ENCODE results near the gene PIGN. TPM values are rescaled to one million over a fixed set of nuclear protein-coding genes. Genes with fewer than 3 reads are reported as not detected.
A peak's percentile ranks its signal among the peaks of the same experiment; 100 is the strongest.

Gene PIGN
- 10 to 100 TPM; 15.9 to 18.9 (median 17.1) TPM for total RNA-seq

- peaks cover 13% of the 10 kb centered on the region for H3K36me3 Mint-ChIP-seq (ENCODE audit: insufficient read depth)
- DNase-seq = peak; percentile 91
- H3K4me3 Mint-ChIP-seq = peak within 1 kb of the TSS; percentile 97
- ATAC-seq = peak; percentile 92 to 94
- H3K27me3 Mint-ChIP-seq (ENCODE audit: low read depth) = no peaks in the 10 kb centered on the region
- no peaks in the 10 kb centered on the region for H3K9me3 Mint-ChIP-seq
- H3K4me1 Mint-ChIP-seq (ENCODE audit: low read depth) = peaks cover 52% of the 10 kb centered on the region
Measured at GRCh38 chr18:62186774-62187542, at the start of gene PIGN, which contains the start of gene RELCH. TSS of gene PIGN (minus strand) at chr18:62187056. CDS start at chr18:62161353, 25,703 bp downstream. TSS of gene RELCH (plus strand) at chr18:62187255. CDS start at chr18:62187506, 251 bp downstream.

- H3K4me1 Mint-ChIP-seq (ENCODE audit: low read depth) = peaks cover 16% of the 10 kb centered on the region
- peaks cover 29% of the 10 kb centered on the region for H3K36me3 Mint-ChIP-seq (ENCODE audit: insufficient read depth)
- no peaks in the 10 kb centered on the region for H3K9me3 Mint-ChIP-seq
- H3K27me3 Mint-ChIP-seq (ENCODE audit: low read depth) = no peaks in the 10 kb centered on the region
- no peak for ATAC-seq
- DNase-seq = no peak
- no peak overlapping the region for H3K4me3 Mint-ChIP-seq
Measured at GRCh38 chr18:62236252-62236651, 49.4 kb upstream of the PIGN start.

GRCh38 chr18:62226047-62226446, 39.2 kb upstream of the PIGN start:
- no peak for DNase-seq
- H3K36me3 Mint-ChIP-seq (ENCODE audit: insufficient read depth) = peaks cover 46% of the 10 kb centered on the region
- peaks cover 2% of the 10 kb centered on the region for H3K4me1 Mint-ChIP-seq (ENCODE audit: low read depth)
- H3K27me3 Mint-ChIP-seq (ENCODE audit: low read depth) = no peaks in the 10 kb centered on the region
- no peak overlapping the region for H3K4me3 Mint-ChIP-seq
- ATAC-seq = no peak
- peaks cover 4% of the 10 kb centered on the region for H3K9me3 Mint-ChIP-seq

- DNase-seq (no peak), ATAC-seq (no peak)
- H3K27me3 Mint-ChIP-seq (ENCODE audit: low read depth) = no peaks in the 10 kb centered on the region
- H3K4me3 Mint-ChIP-seq = no peak overlapping the region
- peaks cover 2% of the 10 kb centered on the region for H3K4me1 Mint-ChIP-seq (ENCODE audit: low read depth)
- H3K36me3 Mint-ChIP-seq (ENCODE audit: insufficient read depth) = peaks cover 38% of the 10 kb centered on the region
- peaks cover 4% of the 10 kb centered on the region for H3K9me3 Mint-ChIP-seq
Measured at GRCh38 chr18:62224229-62224628, 37.4 kb upstream of the PIGN start.

GRCh38 chr18:62214790-62215189, 27.9 kb upstream of the PIGN start:
- DNase-seq (no peak), ATAC-seq (no peak)
- no peak overlapping the region for H3K4me3 Mint-ChIP-seq
- no peaks in the 10 kb centered on the region for H3K27me3 Mint-ChIP-seq (ENCODE audit: low read depth)
- H3K36me3 Mint-ChIP-seq (ENCODE audit: insufficient read depth) = peaks cover 37% of the 10 kb centered on the region
- peaks cover 32% of the 10 kb centered on the region for H3K4me1 Mint-ChIP-seq (ENCODE audit: low read depth)
- no peaks in the 10 kb centered on the region for H3K9me3 Mint-ChIP-seq

GRCh38 chr18:62211325-62211828, 24.5 kb upstream of the PIGN start:
- ATAC-seq (no peak), DNase-seq (no peak)
- Mint-ChIP-seq H3K4me3 (no peak overlapping the region), H3K4me1 (ENCODE audit: low read depth) (peaks cover 39% of the 10 kb centered on the region), H3K27me3 (ENCODE audit: low read depth) (no peaks in the 10 kb centered on the region), H3K9me3 (no peaks in the 10 kb centered on the region), H3K36me3 (ENCODE audit: insufficient read depth) (peaks cover 25% of the 10 kb centered on the region)

GRCh38 chr18:62210138-62210537, 23.3 kb upstream of the PIGN start:
- H3K4me3 Mint-ChIP-seq = no peak overlapping the region
- H3K27me3 Mint-ChIP-seq (ENCODE audit: low read depth) = no peaks in the 10 kb centered on the region
- peaks cover 22% of the 10 kb centered on the region for H3K36me3 Mint-ChIP-seq (ENCODE audit: insufficient read depth)
- ATAC-seq = no peak
- H3K4me1 Mint-ChIP-seq (ENCODE audit: low read depth) = peaks cover 38% of the 10 kb centered on the region
- no peak for DNase-seq
- H3K9me3 Mint-ChIP-seq = no peaks in the 10 kb centered on the region

GRCh38 chr18:62209046-62209445, 22.2 kb upstream of the PIGN start:
- ATAC-seq (no peak), DNase-seq (no peak)
- peaks cover 15% of the 10 kb centered on the region for H3K36me3 Mint-ChIP-seq (ENCODE audit: insufficient read depth)
- no peak overlapping the region for H3K4me3 Mint-ChIP-seq
- no peaks in the 10 kb centered on the region for H3K9me3 Mint-ChIP-seq
- no peaks in the 10 kb centered on the region for H3K27me3 Mint-ChIP-seq (ENCODE audit: low read depth)
- peaks cover 43% of the 10 kb centered on the region for H3K4me1 Mint-ChIP-seq (ENCODE audit: low read depth)

- ATAC-seq = no peak
- no peak for DNase-seq
- Mint-ChIP-seq H3K4me3 (no peak overlapping the region), H3K4me1 (ENCODE audit: low read depth) (peaks cover 44% of the 10 kb centered on the region), H3K36me3 (ENCODE audit: insufficient read depth) (peaks cover 7% of the 10 kb centered on the region), H3K27me3 (ENCODE audit: low read depth) (no peaks in the 10 kb centered on the region), H3K9me3 (no peaks in the 10 kb centered on the region)
Measured at GRCh38 chr18:62206593-62206992, 19.7 kb upstream of the PIGN start.

GRCh38 chr18:62205824-62206223, 19.0 kb upstream of the PIGN start:
- no peak for ATAC-seq
- Mint-ChIP-seq H3K36me3 (ENCODE audit: insufficient read depth) (peaks cover 7% of the 10 kb centered on the region), H3K4me1 (ENCODE audit: low read depth) (peaks cover 44% of the 10 kb centered on the region), H3K9me3 (no peaks in the 10 kb centered on the region), H3K27me3 (ENCODE audit: low read depth) (no peaks in the 10 kb centered on the region), H3K4me3 (no peak overlapping the region)
- no peak for DNase-seq

GRCh38 chr18:62201870-62202269, 15.0 kb upstream of the PIGN start:
- H3K4me3 Mint-ChIP-seq = no peak overlapping the region
- no peak for ATAC-seq
- no peaks in the 10 kb centered on the region for H3K36me3 Mint-ChIP-seq (ENCODE audit: insufficient read depth)
- H3K9me3 Mint-ChIP-seq = no peaks in the 10 kb centered on the region
- peaks cover 39% of the 10 kb centered on the region for H3K4me1 Mint-ChIP-seq (ENCODE audit: low read depth)
- no peaks in the 10 kb centered on the region for H3K27me3 Mint-ChIP-seq (ENCODE audit: low read depth)
- no peak for DNase-seq

- DNase-seq (no peak), ATAC-seq (no peak)
- no peak overlapping the region for H3K4me3 Mint-ChIP-seq
- H3K27me3 Mint-ChIP-seq (ENCODE audit: low read depth) = no peaks in the 10 kb centered on the region
- no peaks in the 10 kb centered on the region for H3K9me3 Mint-ChIP-seq
- peaks cover 50% of the 10 kb centered on the region for H3K4me1 Mint-ChIP-seq (ENCODE audit: low read depth)
- no peaks in the 10 kb centered on the region for H3K36me3 Mint-ChIP-seq (ENCODE audit: insufficient read depth)
Measured at GRCh38 chr18:62200121-62200914, 13.5 kb upstream of the PIGN start.

- no peak overlapping the region for H3K4me3 Mint-ChIP-seq
- peaks cover 51% of the 10 kb centered on the region for H3K4me1 Mint-ChIP-seq (ENCODE audit: low read depth)
- no peak for DNase-seq
- no peak for ATAC-seq
- H3K36me3 Mint-ChIP-seq (ENCODE audit: insufficient read depth) = no peaks in the 10 kb centered on the region
- H3K27me3 Mint-ChIP-seq (ENCODE audit: low read depth) = no peaks in the 10 kb centered on the region
- no peaks in the 10 kb centered on the region for H3K9me3 Mint-ChIP-seq
Measured at GRCh38 chr18:62199629-62200028, 12.8 kb upstream of the PIGN start.

- peaks cover 57% of the 10 kb centered on the region for H3K4me1 Mint-ChIP-seq (ENCODE audit: low read depth)
- no peaks in the 10 kb centered on the region for H3K27me3 Mint-ChIP-seq (ENCODE audit: low read depth)
- no peaks in the 10 kb centered on the region for H3K36me3 Mint-ChIP-seq (ENCODE audit: insufficient read depth)
- H3K9me3 Mint-ChIP-seq = no peaks in the 10 kb centered on the region
- DNase-seq (no peak), ATAC-seq (peak; percentile 77 to 78)
- no peak overlapping the region for H3K4me3 Mint-ChIP-seq
Measured at GRCh38 chr18:62198259-62198658, 11.4 kb upstream of the PIGN start.
